Activated B cell treated with CpG ODN at 0.5 μM for 24 hours (primary cell): ENCODE measurements around the gene GAL3ST1. TPM values are rescaled to one million over a fixed set of nuclear protein-coding genes. Genes with fewer than 3 reads are reported as not detected.

ENCODE experiments used
- ATAC-seq: fragments of 200-7000 bp; cut with Tn5 transposase; one replicate; pipeline ENCODE4 v1.10.0; 2021; ENCODE audit warnings: low read depth, mild to moderate bottlenecking, moderate library complexity
- CTCF ChIA-PET: fragments of 350-600 bp; sonication (Branson Sonifier 250); formaldehyde crosslinking; loops from one replicate; lab custom pipeline; 2021; ENCODE audit warnings: antibody characterized with exemption; lab: Charles Lee
- POLR2A ChIA-PET: fragments of 350-600 bp; sonication (Branson Sonifier 250); formaldehyde crosslinking; loops from one replicate; lab custom pipeline; 2021; ENCODE audit warnings: antibody characterized with exemption; lab: Charles Lee
- DNase-seq: peaks from one replicate; pipeline ENCODE4 v3.0.0; 2022
- H3K27ac Mint-ChIP-seq: one replicate; pipeline ENCODE4 v1.8.0; 2020; ENCODE audit warnings: mixed read lengths
- H3K27me3 Mint-ChIP-seq: one replicate; pipeline ENCODE4 v1.8.0; 2021; ENCODE audit warnings: mixed read lengths
- H3K36me3 Mint-ChIP-seq: one replicate; pipeline ENCODE4 v1.8.0; 2021; ENCODE audit warnings: low read depth, mixed read lengths
- H3K4me1 Mint-ChIP-seq: one replicate; pipeline ENCODE4 v1.8.0; 2021; ENCODE audit warnings: mixed read lengths
- H3K4me3 Mint-ChIP-seq: one replicate; pipeline ENCODE4 v1.8.0; 2020; ENCODE audit warnings: mild to moderate bottlenecking, mixed read lengths
- H3K9me3 Mint-ChIP-seq: one replicate; pipeline ENCODE4 v1.8.0; 2020; ENCODE audit warnings: mixed read lengths
- intact Hi-C: fragments of 100-400 bp; cut with micrococcal nuclease; formaldehyde crosslinking; loops from one replicate; pipeline ENCODE4 v1.15.1; 2024
- total RNA-seq: library from RNA; stranded (reverse); gene quantifications from 2 replicates; pipeline ENCODE4 v1.2.3, GENCODE V29; 2022
- TF ChIP-seq, protein P1 (sequence below): fragments of 200-600 bp; IDR thresholded peaks from one replicate; pipeline ENCODE4 v1.8.0; 2022; ENCODE audit warnings: antibody characterized with exemption, mild to moderate bottlenecking

GAL3ST1 gene
- total RNA-seq, 1 donor from 2014 or later: not detected

DNA sequence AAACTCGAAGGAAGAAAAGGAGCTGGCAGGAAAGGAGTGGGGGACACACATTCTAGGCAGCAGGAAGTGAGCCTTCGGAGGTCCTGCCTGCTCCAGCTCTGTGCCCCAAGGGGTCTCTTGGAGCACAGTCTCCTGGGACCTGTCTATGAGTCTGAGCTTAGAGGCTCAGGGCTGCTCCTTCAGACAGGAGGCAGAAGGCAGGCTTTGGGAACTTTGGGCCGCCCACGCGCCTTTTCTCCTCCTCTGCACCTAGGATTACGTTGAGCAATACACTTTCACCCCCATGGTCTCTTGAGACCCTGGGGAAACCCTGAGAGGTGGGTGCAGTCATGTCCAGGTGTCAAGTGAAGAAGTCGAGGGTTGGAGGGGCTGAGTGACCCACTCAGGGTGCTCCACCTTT lies 33.5 kb upstream of the GAL3ST1 start:
- ChIA-PET CTCF (interaction anchor here (2.7 kb wide), 1 partner anchor 27 kb away, joined by 11 read pairs; the partner anchor contains the start of gene SLC35E4), POLR2A (interaction anchor here (0.9 to 1.4 kb wide), 2 partner anchors 16 to 553 kb away, joined by 3 to 8 read pairs; partner anchors contain the start of gene PES1)
- H3K9me3 Mint-ChIP-seq: no peaks in the 10 kb centered on the region
- intact Hi-C loops: no loop called here
- H3K36me3 Mint-ChIP-seq: no peaks in the 10 kb centered on the region
- ATAC-seq (no peak), DNase-seq (no peak)
- peaks cover 5% of the 10 kb centered on the region for H3K27me3 Mint-ChIP-seq
- peaks cover 35% of the 10 kb centered on the region for H3K4me1 Mint-ChIP-seq
- no peak overlapping the region for H3K4me3 Mint-ChIP-seq
- TF ChIP-seq, protein P1, sequence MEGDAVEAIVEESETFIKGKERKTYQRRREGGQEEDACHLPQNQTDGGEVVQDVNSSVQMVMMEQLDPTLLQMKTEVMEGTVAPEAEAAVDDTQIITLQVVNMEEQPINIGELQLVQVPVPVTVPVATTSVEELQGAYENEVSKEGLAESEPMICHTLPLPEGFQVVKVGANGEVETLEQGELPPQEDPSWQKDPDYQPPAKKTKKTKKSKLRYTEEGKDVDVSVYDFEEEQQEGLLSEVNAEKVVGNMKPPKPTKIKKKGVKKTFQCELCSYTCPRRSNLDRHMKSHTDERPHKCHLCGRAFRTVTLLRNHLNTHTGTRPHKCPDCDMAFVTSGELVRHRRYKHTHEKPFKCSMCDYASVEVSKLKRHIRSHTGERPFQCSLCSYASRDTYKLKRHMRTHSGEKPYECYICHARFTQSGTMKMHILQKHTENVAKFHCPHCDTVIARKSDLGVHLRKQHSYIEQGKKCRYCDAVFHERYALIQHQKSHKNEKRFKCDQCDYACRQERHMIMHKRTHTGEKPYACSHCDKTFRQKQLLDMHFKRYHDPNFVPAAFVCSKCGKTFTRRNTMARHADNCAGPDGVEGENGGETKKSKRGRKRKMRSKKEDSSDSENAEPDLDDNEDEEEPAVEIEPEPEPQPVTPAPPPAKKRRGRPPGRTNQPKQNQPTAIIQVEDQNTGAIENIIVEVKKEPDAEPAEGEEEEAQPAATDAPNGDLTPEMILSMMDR: no peak
- no peak overlapping the region for H3K27ac Mint-ChIP-seq

GRCh38 chr22:30607300-30607930 lies 33.0 kb upstream of the GAL3ST1 start:
- H3K4me3 Mint-ChIP-seq: peak overlapping the region; percentile 83
- no peaks in the 10 kb centered on the region for H3K9me3 Mint-ChIP-seq
- POLR2A ChIA-PET: interaction anchor here (0.6 to 1.4 kb wide), 4 partner anchors 15 to 730 kb away, joined by 3 to 8 read pairs (median 4); partner anchors contain the start of gene PES1
- no peak overlapping the region for H3K27ac Mint-ChIP-seq
- peaks cover 5% of the 10 kb centered on the region for H3K27me3 Mint-ChIP-seq
- DNase-seq (no peak), ATAC-seq (no peak)
- peaks cover 35% of the 10 kb centered on the region for H3K4me1 Mint-ChIP-seq
- intact Hi-C loops: no loop called here
- no peaks in the 10 kb centered on the region for H3K36me3 Mint-ChIP-seq
- TF ChIP-seq, protein P1: no peak
- CTCF ChIA-PET: interaction anchor here (0.5 to 2.7 kb wide), 2 partner anchors 27 to 551 kb away, joined by 4 to 11 read pairs; partner anchors contain the start of gene SLC35E4

DNA sequence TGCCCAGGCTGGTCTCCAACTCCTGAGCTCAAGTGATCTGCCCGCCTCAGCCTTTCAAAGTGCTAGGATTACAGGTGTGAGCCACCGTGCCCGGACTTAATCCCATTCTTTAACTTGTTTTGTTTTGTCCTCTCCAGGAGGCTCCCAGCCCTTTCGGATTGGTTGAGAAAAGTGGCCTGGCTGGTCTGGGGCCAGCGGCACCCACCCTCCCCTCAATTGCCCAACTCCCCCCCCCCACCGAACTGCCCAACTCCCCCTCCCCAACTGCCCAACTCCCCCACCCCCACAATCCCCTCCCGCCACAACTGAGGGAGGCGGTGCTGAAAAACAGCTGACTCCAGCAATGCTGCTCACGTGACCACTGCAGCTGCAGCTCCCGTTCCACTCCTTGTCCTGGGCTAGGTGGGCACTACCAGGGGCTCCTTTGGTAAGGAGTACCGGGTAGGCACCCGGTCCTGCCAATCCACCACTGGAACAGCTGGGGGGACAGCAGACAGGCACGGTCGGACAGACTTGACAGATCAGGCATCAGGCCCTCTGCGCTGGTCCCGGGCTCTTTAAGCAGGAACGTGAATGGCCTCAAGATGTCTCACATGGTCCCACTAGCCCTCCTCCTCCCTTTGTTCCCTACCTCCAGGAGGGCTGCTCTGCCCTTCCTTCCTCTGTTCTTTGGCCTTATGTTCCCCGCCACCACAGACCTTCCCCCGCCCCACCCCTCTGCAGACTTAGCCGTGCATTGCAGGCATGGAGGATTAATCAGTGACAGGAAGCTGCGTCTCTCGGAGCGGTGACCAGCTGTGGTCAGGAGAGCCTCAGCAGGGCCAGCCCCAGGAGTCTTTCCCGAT lies 32.2 kb upstream of the GAL3ST1 start, which contains the start of gene TCN2:
TCN2 (plus strand) TSS at position 720 of the 845 bp plus-strand sequence. CDS start 158 bp downstream, outside the sequence.
- ChIA-PET POLR2A (interaction anchor here (0.5 to 1.4 kb wide), 6 partner anchors 15 to 1141 kb away, joined by 3 to 8 read pairs (median 4); partner anchors contain the start of gene PES1), CTCF (interaction anchor here (0.5 to 2.7 kb wide), 2 partner anchors 28 to 552 kb away, joined by 4 to 11 read pairs; partner anchors contain the start of gene SLC35E4)
- intact Hi-C loops: no loop called here
- peak within 1 kb of the TSS; percentile 83 for H3K4me3 Mint-ChIP-seq
- H3K27ac Mint-ChIP-seq: peak within 1 kb of the TSS; percentile 20
- DNase-seq (peak; percentile 22), ATAC-seq (peak; percentile 59)
- TF ChIP-seq, protein P1: no peak
- no peaks in the 10 kb centered on the region for H3K36me3 Mint-ChIP-seq
- H3K27me3 Mint-ChIP-seq: peaks cover 5% of the 10 kb centered on the region
- no peaks in the 10 kb centered on the region for H3K9me3 Mint-ChIP-seq
- peaks cover 35% of the 10 kb centered on the region for H3K4me1 Mint-ChIP-seq

- Mint-ChIP-seq H3K4me1 (peaks cover 35% of the 10 kb centered on the region), H3K36me3 (no peaks in the 10 kb centered on the region), H3K9me3 (no peaks in the 10 kb centered on the region), H3K27me3 (peaks cover 3% of the 10 kb centered on the region), H3K27ac (no peak overlapping the region), H3K4me3 (no peak overlapping the region)
- TF ChIP-seq, protein P1: no peak
- ATAC-seq: peak; percentile 59
- POLR2A ChIA-PET: interaction anchor here (1.4 kb wide), 1 partner anchor 14 kb away, joined by 3 read pairs; the partner anchor contains the start of gene PES1
- CTCF ChIA-PET: interaction anchor here (2.7 kb wide), 1 partner anchor 29 kb away, joined by 11 read pairs; the partner anchor contains the start of gene SLC35E4
- no peak for DNase-seq
- intact Hi-C loops: no loop called here
Measured at GRCh38 chr22:30605449-30606110, 31.1 kb upstream of the GAL3ST1 start.
